HK-2 (cell line): ENCODE data around the gene TSC22D1.

Source experiments
- DNase-seq: peaks from one replicate; pipeline ENCODE4 v3.0.0-alpha.2; 2018; ENCODE audit not compliant: unreplicated experiment

The TSC22D1 gene

DNA sequence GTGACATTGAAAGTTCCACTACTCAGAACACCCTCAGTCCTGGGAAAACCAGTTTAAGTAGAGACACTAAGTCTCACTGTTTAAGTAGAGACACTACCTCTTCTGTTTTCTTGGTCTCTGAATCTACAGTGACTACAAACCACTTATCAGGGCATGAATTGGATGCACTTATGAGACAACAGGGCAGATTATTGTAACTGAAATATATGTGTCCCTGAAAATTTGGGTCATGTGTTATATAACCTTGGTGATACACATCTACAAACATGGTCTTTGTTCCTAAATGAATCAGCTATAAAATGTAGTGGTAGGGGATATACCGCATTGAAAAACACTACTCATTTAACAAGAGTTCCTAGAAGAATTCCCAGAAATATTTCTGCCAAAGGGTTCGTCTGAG, 146.8 kb downstream of the TSC22D1 start:
- DNase-seq, result no peak

DNA sequence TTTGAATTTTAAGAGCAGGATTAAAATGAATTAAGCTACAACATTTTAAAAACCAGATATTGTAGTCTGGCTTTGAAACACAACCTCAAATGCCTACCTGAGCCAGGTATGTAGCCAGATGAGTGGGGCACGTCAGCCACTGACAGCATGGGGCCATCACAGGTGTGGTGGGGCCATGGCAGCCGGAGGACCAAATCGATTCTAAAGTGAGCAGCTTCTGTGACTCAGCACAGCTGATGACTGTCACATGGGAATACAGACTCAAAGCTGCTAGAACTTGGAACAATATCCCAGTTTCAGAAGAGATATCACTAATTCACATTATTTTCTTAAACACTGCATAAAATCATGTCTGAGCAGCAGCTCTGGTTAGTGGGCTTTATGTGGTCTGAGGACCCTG, 149.7 kb downstream of the TSC22D1 start:
- no peak for DNase-seq

DNA sequence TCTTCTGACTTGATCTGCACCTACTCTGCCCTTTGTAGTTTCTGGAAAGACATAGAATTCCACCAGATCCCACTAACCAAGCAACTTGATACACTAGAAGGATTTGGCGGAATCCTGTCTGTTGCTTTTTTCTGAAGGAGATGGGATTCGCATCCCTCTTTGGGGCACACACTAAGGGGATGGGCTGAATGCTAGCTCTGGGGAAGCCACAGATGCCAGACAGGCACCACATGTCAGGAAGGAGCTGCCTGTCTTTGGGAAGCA, 150.4 kb downstream of the TSC22D1 start:
- no peak for DNase-seq

DNA sequence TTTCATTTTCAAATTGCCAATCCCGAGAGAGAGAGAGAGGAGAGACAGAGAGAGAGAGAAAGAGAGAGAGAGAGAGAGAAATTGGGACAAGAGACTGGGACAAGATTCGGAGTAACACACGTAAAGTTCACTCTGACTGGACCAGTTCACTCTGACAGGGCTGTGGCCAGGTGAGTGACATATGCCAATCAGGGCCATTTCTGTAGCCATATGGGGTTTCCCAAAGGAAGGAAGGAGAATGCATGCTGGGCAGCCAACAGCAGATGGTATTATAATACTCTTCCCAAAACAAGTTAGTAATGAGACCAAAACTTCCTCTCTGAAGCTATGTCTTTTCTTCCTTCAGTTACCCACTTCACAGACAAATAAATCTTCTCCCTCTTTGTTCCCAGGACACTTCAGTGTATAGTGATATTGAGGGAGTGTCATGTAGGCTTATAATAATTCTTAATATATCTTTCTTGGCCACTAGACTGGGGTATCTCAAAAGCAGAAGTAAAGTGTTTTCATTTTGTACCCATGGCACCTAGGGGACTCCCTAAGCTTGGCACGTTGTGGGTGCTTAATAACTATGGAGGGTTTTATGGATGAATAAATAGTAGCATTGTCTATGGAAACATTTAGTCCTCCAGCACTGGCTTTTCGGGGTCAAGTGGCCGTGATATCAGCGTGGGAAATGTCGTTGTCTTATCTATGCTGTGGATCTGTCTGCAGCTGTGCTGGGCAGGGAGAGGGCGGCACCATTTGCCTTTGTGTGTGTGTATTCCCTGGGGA, 150.9 kb downstream of the TSC22D1 start:
- no peak for DNase-seq

DNA sequence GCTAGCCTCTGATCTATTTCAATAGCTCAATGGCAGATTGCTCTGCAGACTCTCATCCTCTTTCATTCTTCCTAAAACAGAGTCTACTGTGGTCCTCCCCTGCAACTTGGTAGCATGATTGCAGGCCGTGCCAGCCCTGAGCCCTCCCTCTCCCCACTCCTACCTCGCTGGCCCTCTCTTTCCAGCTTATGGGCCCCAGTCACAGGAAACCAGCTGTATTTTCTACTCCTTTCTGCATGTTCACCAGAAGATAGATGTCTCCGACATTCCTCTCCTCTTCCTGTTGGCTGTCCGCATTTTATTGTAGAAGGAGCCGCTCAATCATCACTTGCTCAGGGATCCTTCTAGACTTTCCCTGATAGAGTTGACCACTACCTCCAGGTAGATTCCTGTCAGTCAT, 152.3 kb downstream of the TSC22D1 start:
- DNase-seq, result no peak

DNA sequence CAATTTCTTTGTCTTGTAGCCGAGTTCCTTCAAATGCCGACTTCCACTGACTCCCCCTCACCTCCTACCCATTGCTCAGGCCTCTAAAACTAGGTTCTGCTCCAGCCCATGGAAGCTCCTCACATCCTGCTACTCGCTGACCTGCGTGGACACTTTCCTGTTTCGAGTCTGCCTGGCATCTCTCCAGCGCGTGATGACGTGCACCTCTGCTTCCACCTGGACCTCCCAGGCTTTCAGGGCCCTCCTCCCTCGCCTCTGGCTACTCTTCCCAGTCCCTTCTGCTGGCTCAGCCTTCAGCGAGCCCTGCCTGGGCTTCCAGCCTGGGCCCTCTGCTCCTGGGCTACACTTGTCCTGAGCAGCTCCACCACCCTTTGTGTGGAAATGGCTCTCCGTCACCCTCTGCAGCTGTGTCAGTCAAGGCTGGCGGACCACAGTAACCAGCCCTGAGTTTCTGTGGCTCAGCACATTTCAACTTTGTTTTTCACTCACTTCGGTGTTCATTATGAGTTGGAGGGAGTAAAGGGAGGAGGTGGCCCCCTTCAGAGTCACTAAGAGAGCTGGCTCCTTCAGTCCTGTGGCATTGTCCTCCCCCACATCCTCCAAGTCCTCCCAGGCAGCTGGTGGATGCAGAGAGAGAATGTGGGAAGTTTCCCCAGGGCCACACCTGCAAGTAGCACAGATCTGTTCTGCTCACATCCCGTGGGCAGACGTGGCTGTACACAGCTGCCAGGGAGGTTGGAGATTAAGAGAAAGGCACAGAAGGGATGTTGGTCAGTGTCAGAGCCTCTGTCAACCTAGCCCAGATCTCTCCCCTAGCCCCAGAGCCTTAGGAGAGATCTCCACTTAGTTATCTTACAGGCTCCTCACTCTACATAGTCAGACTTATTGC, 153.1 kb downstream of the TSC22D1 start:
- DNase-seq, result no peak

DNA sequence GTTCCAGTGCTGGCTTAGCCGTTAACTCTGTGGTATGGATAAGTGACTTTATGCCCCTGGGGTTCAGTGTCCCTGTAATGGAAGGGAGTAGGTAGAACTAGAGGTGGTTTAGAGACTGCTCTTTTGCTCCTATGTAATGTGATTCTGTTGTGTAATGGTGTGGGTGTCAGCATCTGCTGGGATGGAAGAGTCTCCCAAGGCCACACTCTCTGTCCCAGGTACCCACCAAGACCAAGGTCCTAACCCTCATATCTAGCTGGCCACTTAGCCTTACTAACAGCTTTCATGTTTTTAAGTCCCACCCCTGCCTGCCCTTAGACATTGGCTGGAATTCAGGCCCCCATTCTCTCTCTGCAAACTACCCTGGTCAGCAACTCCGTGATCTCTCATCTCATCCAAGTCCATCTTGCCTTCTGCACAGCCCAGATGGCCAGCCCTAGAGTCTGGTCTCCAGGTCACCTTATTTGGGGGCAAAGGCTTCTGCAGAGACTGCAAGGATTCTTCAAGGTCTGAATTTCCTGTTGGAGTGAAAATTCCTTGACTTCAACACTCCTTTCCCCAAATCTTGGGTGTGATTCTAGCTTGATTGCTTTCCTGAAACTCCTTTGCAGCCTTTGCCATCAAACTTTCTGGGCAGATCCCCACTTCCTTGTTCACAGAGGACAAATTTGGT, 154.1 kb downstream of the TSC22D1 start:
- DNase-seq, result no peak

DNA sequence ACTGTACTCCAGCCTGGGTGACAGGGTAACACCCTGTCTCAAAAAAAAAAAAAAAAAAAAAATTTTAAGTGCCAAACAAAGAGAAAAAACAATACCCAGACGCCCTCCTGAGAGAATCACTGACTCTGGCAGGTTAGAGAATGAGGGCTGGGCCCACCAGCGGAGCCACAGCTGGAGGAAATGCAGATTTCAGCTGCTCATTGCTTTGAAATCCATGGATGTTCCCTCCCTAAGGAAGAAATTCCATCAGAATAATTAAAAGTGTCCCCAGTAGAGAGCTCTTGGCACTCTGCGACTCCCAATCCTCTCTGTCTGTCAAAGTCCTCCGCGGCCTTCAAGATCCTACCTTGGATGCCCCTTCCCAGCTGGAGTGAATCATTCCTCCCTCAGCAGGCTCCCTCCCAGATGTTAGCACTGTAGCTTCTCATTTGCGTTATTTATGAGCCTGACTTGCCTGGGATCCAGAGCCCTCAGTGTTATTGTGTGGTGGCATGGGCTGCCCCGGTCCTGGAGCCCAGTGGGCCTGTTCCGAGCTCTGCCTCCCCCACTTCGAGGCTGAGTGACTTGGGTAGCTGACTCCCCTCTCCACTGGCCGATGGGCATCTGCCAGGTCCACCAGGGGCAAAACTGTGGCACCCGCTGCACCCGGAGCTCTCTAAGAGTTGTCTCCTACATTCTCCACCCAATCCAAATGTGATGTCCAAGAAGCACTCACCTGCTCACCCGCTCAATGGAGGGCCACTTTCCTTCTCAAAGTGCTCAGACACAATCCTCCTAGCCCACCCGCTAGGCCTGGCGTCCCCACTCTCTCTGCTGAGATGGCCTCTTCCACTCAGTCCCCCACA, 155.5 kb downstream of the TSC22D1 start:
- no peak for DNase-seq

DNA sequence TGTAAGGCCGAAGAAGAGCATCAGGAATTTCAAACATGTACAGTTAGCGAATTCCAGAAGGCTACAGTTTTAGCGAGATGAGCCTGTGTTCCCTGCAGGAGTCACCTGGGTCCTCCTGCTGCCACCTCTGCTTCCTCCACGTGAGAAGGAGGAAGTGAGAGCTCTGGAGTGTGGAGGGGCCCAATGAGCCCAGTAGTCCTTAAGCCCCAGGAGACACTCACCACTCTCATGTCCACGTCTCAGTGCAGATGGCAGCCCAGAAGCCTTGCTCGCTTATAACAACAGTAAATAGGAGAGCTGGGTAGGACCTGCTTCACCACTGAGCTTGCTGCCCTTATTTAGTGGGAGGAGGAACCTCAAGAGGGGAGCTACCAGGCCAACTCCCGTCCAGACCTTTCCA, 158.3 kb downstream of the TSC22D1 start:
- DNase-seq, result no peak

DNA sequence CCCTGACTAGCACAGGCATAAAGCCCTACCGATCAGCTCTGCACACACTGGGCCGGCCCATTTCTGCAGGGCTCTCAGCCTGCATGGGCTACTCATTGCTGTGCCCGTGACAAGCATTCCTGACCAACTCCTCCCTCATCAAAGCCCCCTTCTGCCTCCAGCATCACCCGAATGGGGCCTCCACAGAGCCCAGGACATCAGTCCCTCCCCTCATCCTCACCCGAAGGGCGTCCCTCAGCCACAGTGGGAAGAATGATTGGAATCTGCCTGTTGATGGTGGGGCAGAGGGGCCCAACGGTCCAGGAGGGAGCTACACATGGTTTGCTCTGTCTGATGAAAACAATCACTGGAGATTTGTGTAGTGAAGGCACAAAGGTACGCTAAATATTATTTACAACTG, 158.7 kb downstream of the TSC22D1 start:
- no peak for DNase-seq

DNA sequence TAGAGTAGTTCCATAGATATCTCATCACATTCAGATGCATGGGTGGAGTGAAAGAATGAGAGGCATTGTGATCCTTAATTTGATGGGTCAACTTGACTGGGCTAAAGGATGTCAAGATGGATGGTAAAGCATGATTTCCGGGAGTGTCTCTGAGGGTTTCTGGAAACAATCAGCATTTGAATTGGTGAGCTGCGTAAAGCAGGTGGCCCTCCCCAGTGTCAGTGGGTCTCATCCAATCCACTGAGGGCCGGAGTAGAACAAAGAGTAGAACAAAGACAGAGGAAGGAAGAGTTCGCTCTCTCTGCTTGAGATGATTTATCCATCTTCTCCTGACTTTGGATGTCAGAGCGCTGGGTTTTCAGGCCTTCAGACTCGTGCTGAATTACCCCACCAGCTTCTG, 159.4 kb downstream of the TSC22D1 start:
- DNase-seq, result no peak

DNA sequence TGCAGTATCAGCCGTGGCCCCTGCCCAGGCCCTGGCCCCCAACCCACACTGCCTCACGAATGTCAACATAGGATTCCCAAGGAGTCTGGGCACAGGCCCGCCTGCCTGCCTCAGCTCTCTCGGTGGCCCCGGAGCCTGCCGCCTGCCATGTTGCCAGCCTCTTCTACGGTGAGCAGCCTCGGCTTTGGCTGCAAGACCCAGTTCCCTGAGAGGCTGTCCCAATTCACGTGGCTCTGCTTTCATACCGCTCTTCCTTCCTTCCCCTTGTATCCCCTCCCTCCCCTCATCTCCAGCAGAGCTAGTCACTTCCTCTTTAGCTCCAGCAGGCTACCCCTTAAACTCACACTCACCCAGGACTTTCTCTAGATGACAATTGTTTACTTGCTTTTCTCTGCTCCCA, 159.8 kb downstream of the TSC22D1 start:
- DNase-seq, result no peak

DNA sequence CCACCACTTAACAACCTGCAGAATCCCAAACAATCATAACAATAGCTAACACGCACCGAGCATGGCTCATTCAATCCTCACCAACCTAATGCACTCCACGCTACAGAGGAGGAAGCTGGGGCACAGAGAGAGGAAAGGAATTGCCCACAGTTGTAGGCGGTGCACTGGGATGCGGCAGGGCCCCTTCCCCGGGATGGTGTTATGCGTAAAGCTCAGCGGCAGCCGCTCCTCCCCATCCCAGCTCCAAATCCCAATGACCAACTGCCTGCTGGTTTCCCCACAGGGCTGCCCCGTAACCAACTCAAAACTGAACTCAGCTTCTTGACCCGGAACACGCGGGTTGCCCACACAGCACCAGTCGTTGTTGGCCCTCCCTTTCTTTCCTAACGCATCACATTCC, 160.3 kb downstream of the TSC22D1 start:
- no peak for DNase-seq

DNA sequence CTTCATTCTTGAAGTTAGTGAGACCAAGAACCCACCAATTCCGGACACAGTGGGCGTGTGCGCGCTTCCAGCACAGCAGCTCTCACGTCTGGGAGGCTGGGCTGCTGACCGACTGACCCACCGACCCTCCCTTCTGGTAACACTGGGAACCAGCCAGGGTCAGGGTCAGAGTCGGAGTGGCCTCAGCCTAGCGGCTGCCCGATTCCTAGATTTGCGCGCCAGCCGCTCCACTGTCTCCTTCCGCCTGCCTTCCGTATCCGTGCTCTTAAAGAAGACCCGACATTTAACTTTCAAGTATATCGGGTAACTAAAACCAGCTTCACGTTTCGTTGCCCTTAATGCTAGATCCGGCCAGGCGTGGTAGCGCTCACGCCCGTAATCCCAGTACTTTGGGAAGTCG, 161.4 kb downstream of the TSC22D1 start:
- DNase-seq, result no peak

DNA sequence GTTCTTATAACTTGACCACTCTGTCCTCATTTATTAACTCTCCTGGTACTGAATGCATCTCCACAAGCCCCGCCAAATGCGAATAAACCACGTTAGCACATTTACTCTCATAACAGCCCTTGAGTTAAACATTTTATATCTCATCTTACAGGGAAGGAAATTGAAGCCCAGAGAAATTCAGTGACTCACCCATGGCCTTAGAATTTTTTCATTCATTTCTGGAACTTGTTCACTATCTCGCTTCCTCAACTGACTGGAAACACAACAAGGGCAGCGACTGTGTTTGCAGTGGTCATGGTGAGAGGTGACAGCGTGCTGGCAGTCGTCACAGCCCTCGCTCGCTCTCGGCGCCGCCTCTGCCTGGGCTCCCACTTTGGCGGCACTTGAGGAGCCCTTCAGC, 163.0 kb downstream of the TSC22D1 start:
- DNase-seq, result no peak

DNA sequence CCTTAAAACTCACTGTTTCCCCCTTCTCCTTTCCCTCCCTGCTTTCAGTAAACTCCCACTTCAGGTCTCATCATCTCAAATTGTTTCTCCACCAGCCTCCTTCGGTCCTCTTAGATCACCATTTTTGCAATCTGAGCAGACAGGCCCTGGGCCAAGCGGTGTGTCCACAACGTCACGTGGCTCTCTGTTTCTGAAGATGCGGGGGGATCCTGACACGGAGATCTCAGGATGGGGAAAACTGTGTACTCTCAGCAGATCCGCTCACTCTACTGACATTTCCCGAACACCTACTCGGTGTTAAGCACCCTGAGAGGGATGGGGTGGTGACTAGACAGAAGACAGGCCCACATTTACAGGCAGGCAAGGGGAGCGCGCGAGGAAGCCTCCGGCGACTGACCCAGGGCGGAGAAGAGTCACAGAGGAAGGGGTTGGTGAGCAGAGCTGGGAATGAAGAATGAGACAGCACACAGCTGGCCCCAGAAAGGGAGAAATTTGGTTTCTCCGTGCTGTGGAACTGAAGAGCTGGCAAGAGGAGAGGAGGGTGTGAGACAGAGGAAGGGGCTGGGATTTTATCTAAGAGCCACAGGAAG, 163.7 kb downstream of the TSC22D1 start:
- DNase-seq, result no peak

DNA sequence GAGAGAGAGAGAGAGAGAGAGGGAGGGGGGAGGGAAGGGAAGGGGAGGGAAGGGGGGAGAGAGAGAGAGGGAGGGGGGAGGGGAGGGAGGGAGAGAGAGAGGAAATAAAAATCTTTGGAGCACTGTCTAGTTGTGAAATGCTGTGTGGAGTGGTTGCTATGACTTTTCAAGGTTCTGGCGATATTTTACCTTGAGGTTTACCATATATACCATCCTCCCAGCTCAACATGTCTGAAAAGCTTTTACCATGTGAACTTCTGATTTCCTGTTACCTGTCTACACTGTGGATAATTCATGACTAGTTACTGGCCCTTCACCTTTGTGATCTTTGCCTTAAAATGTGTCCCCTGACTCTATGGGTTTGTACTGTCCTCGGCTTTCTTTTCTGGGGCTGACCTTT, 164.3 kb downstream of the TSC22D1 start:
- no peak for DNase-seq

DNA sequence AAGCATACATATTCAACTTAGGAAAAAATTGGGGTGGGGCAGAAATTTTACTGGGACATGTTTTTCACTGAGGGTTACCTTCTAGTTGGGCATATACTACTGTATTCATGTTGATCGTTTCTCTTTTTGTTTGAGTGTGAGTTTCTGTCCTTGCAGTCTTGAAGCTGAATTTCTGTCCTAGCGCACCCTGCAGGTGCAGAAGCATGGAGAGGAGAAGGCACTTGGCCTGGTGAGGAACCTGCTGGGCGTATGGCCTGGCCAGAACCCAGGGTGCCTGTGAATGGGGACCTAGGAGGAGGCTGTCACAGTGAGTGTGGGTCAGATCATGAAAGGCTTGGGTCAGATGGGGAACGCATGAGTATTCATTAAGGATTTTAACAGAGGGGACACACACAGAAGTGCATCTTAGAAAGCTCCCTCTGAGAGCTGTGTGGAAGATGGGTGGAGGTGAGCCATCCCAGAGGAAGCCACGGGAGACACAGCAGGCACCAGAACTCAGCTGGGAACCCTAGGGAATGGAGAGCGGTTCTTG, 165.7 kb downstream of the TSC22D1 start:
- no peak for DNase-seq

DNA sequence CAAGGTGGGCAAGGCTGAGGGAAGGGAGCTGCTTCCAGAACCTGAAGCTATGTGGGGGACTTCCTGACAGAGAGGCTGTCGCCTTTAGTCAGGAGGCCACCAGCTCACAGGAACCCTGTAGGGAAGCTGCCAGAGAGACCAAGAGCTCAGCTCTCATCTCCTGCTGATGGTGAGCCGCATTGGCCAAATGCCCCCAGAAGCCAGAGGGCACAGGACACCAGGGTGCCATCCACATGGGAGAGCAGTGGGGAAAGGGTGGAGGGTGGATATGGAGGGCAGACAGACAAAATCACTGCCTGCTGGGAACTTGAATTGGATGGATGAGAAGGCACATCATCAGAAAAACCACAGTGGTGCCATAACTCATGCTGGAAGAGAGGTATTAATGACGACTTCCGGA, 166.5 kb downstream of the TSC22D1 start:
- no peak for DNase-seq

DNA sequence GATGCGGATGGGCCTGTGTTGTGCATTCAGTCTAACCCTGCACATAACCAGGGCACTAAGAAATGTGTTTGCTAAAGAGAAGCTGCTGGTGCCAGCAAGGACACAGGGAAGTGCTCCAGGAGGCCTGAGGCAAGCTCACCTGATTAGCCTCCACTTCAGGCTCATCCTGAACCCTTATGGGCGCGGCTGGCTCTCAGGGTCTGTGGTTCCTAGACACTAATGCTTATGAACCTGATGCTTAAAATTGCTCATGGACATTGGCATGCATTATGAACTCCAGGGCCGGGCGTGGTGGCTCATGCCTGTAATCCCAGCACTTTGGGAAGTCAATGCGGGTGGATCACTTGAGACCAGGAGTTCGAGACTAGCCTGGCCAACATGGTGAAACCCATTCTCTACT, 168.2 kb downstream of the TSC22D1 start:
- no peak for DNase-seq

DNA sequence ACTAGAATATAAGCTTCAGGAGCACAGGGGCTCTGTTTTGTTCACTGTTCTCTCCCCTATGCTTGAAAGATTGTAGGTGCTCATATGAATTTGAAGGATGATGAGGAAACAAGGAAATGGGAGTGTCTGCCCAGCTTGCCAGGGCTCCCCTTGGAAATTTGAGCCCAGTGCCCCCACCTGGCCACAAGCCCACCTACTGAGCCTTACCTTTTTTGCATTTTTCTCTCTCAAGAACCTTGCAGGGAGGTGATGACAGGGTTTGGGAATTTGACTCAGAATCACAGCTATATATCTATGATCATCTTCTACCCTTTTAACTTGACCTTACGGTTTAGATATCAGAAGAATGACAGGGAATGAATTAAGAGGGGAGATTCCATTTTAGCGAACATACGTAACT, 168.8 kb downstream of the TSC22D1 start:
- no peak for DNase-seq
